Measurements from ENCODE around the gene BCOR.

DNA sequence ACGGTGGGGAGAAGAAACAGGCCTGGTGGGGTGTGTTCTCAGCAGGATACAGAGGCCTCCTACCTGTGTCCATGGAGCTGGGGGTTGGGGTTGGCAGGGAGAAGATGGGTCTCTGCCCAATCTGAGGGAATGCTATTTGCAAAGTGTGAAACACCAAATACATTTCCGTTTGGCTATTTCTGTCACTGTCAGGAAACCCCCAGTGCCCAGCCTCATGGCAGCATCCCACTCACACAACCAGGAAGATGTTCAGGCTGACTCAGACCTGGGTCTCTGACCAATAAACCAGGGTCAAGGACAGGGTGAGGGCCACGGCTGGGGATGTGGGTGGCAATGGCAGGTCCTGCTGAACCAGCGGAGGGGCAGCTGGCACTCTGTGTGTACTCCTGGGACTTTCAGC, 41.3 kb downstream of the BCOR start:
- TF ChIP-seq, protein P1, sequence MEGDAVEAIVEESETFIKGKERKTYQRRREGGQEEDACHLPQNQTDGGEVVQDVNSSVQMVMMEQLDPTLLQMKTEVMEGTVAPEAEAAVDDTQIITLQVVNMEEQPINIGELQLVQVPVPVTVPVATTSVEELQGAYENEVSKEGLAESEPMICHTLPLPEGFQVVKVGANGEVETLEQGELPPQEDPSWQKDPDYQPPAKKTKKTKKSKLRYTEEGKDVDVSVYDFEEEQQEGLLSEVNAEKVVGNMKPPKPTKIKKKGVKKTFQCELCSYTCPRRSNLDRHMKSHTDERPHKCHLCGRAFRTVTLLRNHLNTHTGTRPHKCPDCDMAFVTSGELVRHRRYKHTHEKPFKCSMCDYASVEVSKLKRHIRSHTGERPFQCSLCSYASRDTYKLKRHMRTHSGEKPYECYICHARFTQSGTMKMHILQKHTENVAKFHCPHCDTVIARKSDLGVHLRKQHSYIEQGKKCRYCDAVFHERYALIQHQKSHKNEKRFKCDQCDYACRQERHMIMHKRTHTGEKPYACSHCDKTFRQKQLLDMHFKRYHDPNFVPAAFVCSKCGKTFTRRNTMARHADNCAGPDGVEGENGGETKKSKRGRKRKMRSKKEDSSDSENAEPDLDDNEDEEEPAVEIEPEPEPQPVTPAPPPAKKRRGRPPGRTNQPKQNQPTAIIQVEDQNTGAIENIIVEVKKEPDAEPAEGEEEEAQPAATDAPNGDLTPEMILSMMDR (IDR thresholded peaks at IDR 0.05) = no peak
- TF ChIP-seq EP300 (IDR thresholded peaks at IDR 0.05) = no peak
- TF ChIP-seq POLR2AphosphoS5 (IDR thresholded peaks at IDR 0.05) = no peak
- TF ChIP-seq POLR2A (IDR thresholded peaks at IDR 0.05; ENCODE audit: low read depth) = no peak

All from esophagus muscularis mucosa (tissue), 4 donors.